K562 (cell line): ENCODE results near the gene LAMB4. TPM values are rescaled to one million over a fixed set of nuclear protein-coding genes. Genes with fewer than 3 reads are reported as not detected.

ENCODE experiments used
- CREB5 ChIP-seq: fragments of 250-450 bp; sonication (Bioruptor Pico); IDR thresholded peaks from 2 replicates; pipeline ENCODE4 v1.5.0; 2020; ENCODE audit warnings: mild to moderate bottlenecking
- E4F1 ChIP-seq: fragments of 250-450 bp; sonication (Bioruptor Pico); IDR thresholded peaks from 2 replicates; pipeline ENCODE4 v1.5.0; 2021; ENCODE audit warnings: mild to moderate bottlenecking, borderline replicate concordance
- GATAD2A ChIP-seq: fragments of 450-650 bp; IDR thresholded peaks from 2 replicates; pipeline ENCODE4 v1.6.1; 2017
- KAT2B ChIP-seq: IDR thresholded peaks from one replicate; pipeline ENCODE4 v1.6.1; 2012; ENCODE audit warnings: low read depth, mild to moderate bottlenecking, control low read depth, inconsistent platforms, low read length, moderate library complexity
- KLF6 ChIP-seq: fragments of 250-450 bp; sonication (Bioruptor Pico); IDR thresholded peaks from 2 replicates; pipeline ENCODE4 v1.4.0; 2020; ENCODE audit warnings: mild to moderate bottlenecking, moderate library complexity, borderline replicate concordance
- MIER1 ChIP-seq: fragments of 450-650 bp; IDR thresholded peaks from 2 replicates; pipeline ENCODE4 v1.6.1; 2016; ENCODE audit warnings: antibody characterized with exemption, mild to moderate bottlenecking, low read depth
- NFE2 ChIP-seq: IDR thresholded peaks from 2 replicates; pipeline ENCODE4 v1.6.1; 2014; ENCODE audit warnings: antibody characterized with exemption, low read depth
- SMARCB1 ChIP-seq: IDR thresholded peaks from 2 replicates; pipeline ENCODE4 v1.6.1; 2011; ENCODE audit warnings: improper control_type of control experiment, low read depth; ENCODE audit not compliant: insufficient read length
- SRSF7 ChIP-seq: fragments of 200-400 bp; formaldehyde crosslinking; optimal IDR thresholded peaks from 2 replicates; pipeline ENCODE3; 2017; ENCODE audit warnings: mild to moderate bottlenecking, low read depth, low read length
- TAF1 ChIP-seq: IDR thresholded peaks from 2 replicates; pipeline ENCODE4 v1.6.1; 2011; ENCODE audit warnings: mild to moderate bottlenecking, low read length, moderate library complexity; ENCODE audit not compliant: insufficient read depth, control insufficient read depth, severe bottlenecking; ENCODE audit errors: extremely low read depth
- TGIF2 ChIP-seq: sonication (generic); formaldehyde crosslinking; IDR thresholded peaks from 2 replicates; pipeline ENCODE4 v1.8.1; 2022; ENCODE audit warnings: mild to moderate bottlenecking, missing genetic modification reagents, moderate library complexity
- XRCC3 ChIP-seq: fragments of 450-650 bp; IDR thresholded peaks from 2 replicates; pipeline ENCODE4 v1.6.1; 2017; ENCODE audit warnings: mild to moderate bottlenecking, moderate library complexity
- ZBTB17 ChIP-seq: fragments of 450-650 bp; formaldehyde crosslinking; IDR thresholded peaks from 2 replicates; pipeline ENCODE4 v1.4.0; 2020; ENCODE audit warnings: mild to moderate bottlenecking
- ZBTB2 ChIP-seq: fragments of 450-650 bp; IDR thresholded peaks from 2 replicates; pipeline ENCODE4 v1.6.1; 2016; ENCODE audit warnings: antibody characterized with exemption
- ZNF12 ChIP-seq: sonication (generic); formaldehyde crosslinking; IDR thresholded peaks from 2 replicates; pipeline ENCODE4 v1.4.0; 2020; ENCODE audit warnings: mild to moderate bottlenecking, missing genetic modification reagents
- ZNF263 ChIP-seq: sonication (generic); formaldehyde crosslinking; IDR thresholded peaks from 2 replicates; pipeline ENCODE4 v1.8.0; 2022; ENCODE audit warnings: mild to moderate bottlenecking, missing genetic modification reagents, borderline replicate concordance
- ZNF592 ChIP-seq: fragments of 450-650 bp; IDR thresholded peaks from 2 replicates; pipeline ENCODE4 v1.6.1; 2017; ENCODE audit warnings: antibody characterized with exemption, mild to moderate bottlenecking
- ZNF668 ChIP-seq: fragments of 250-450 bp; sonication (Bioruptor Pico); IDR thresholded peaks from 2 replicates; pipeline ENCODE4 v1.8.0; 2022; ENCODE audit warnings: mild to moderate bottlenecking, inconsistent platforms
- polyA plus RNA-seq, 8 experiments: library from polyadenylated mRNA; depleted of rRNA in 4 of 8; stranded (reverse) in 5 of 8; unstranded in 3 of 8; fragments of >200 nt; fragmentation: Nextera tagmentation in 2 of 8; fragmentation: Illumina TruSeq in 1 of 8; extraction: Ambion mirVana in 2 of 8; extraction: Trizol in 1 of 8; gene quantifications; 2 replicates each; pipeline versions ENCODE4 v1.2.1 to v1.2.3, GENCODE V29; 2011 to 2014; ENCODE audit warnings: inconsistent platforms in 1 of 8, missing spikeins in 1 of 8
- total RNA-seq, 7 experiments: library from RNA; depleted of rRNA in 6 of 7; stranded (reverse); fragments of >200 nt in 6 of 7; fragmentation: Illumina TruSeq in 2 of 7; extraction: Trizol in 2 of 7; gene quantifications; 2 replicates each; pipeline versions ENCODE4 v1.2.1 to v1.2.3, GENCODE V29; 2011 to 2021; ENCODE audit warnings: low replicate concordance in 1 of 7

The LAMB4 gene
- total and polyA plus RNA-seq, 9 of the 15 experiments (the other 6 are each of a cell fraction or from before 2014, with no cell fraction given), result 0.06 to 0.13 (median 0.07) TPM; not detected in 6

GRCh38 chr7:108002726-108003598, 127.2 kb downstream of the LAMB4 start, which contains the start of gene LAMB1 (continued):
- TF ChIP-seq XRCC3, result no peak
- no peak for TF ChIP-seq MIER1
- TF ChIP-seq GATAD2A, result 0 out of 2 replicates have a peak, but pooled peaks have one; percentile 66
- TF ChIP-seq ZBTB2, result peak; percentile 9; the same call in 1 of the 2 replicates
- peak; percentile 38 for TF ChIP-seq TAF1
- no peak for TF ChIP-seq TGIF2 (CRISPR knock-in tag)
- no peak for TF ChIP-seq NFE2
- TF ChIP-seq CREB5 (CRISPR knock-in tag), result no peak
- TF ChIP-seq ZNF592, result no peak
- TF ChIP-seq SRSF7, result no peak
- TF ChIP-seq E4F1, result no peak
- no peak for TF ChIP-seq KLF6 (CRISPR knock-in tag)
- no peak for TF ChIP-seq ZNF668 (CRISPR knock-in tag)
- no peak; the same call in 1 of the 2 replicates for TF ChIP-seq ZNF263 (CRISPR knock-in tag)
- 0 out of 2 replicates have a peak, but pooled peaks have one; percentile 28 for TF ChIP-seq ZBTB17 (CRISPR knock-in tag)
- TF ChIP-seq ZNF12, result peak; percentile 20; the same call in 1 of the 2 replicates
- no peak for TF ChIP-seq KAT2B
- no peak for TF ChIP-seq SMARCB1
